NCI-H1694 treated with DMSO at 0.1 percent for 48 hours (cell line): ENCODE results near the gene MS4A7.
"Not testable (repeated sequence)": the region's sequence is repeated elsewhere in the genome, so short reads cannot be mapped to it uniquely, and the experiment has no call there.

ENCODE experiments used
- DNase-seq: peaks from one replicate; lab custom pipeline; 2025; lab: John Stamatoyannopoulos, UW

The MS4A7 gene, protein sequence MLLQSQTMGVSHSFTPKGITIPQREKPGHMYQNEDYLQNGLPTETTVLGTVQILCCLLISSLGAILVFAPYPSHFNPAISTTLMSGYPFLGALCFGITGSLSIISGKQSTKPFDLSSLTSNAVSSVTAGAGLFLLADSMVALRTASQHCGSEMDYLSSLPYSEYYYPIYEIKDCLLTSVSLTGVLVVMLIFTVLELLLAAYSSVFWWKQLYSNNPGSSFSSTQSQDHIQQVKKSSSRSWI

DNA sequence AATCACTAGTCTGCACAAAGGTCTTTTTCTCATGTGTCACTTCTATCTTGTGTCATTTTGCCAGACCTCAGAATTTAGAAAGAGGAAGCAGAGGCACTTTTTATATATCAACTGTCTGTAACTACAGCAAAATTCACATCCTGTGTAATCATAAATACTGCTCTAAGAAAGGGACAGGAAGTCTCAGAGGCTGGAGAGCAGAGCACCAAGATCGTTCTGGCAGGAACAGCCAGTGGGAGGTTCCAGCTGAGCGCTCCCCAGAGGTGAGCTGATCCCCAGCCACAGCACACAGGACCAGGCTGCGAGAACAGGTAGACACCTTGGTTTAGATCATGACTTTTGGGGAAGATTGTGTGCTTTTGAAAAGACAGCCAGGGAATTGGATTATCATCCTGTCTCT, at the start of gene MS4A7:
MS4A7 (plus strand) TSS at position 179 of the 400 bp plus-strand sequence. CDS start 4,610 bp downstream, outside the sequence.
- DNase-seq: no peak

DNA sequence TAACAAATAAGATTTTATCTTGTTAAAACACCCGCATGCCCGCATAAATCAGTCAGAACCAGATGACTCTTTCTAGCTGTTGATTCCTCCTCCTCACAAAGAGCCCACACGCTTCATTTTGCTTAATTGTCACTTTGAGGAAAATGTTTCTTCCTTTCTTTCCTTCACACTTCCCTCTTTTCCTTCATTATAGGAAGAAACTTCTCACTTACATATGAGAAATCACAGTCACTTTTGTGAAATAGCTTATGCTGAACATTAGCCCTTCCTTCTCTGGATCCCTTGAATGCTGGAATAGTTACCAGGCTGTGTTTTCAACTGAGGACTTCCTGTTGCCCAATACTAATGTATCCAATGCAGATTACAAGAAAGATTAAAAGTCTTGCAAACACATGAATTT, 45.5 kb upstream of the MS4A7 start:
- no peak for DNase-seq

DNA sequence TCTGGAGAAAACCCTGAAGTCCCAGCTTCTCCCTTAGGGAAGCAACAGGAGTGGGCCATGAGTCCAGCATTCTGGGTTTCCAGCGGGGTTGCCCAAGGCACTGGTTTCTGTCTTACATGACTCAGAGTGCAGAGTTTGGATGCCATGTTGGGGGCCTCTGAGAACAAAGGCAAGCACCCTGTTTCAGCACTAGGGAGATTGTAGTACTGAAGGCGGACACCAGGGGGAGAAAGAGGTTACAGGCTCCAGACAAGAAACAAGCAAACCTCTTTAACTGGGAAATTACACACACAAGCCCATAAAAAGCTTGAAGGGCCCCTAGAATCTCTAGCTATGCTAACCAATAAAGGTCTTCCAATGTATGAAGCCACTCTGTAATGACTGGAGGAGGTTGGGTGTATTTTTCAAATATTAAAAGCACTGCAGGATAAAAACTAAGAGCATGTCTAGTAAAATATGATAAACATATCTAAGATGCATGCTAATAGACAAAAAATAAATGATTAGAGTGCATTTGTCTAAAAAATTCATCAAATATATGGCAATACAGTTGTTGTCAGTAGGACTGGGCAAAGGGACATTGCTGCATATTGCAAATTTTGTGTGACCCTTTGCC, 44.2 kb upstream of the MS4A7 start:
- no peak for DNase-seq

DNA sequence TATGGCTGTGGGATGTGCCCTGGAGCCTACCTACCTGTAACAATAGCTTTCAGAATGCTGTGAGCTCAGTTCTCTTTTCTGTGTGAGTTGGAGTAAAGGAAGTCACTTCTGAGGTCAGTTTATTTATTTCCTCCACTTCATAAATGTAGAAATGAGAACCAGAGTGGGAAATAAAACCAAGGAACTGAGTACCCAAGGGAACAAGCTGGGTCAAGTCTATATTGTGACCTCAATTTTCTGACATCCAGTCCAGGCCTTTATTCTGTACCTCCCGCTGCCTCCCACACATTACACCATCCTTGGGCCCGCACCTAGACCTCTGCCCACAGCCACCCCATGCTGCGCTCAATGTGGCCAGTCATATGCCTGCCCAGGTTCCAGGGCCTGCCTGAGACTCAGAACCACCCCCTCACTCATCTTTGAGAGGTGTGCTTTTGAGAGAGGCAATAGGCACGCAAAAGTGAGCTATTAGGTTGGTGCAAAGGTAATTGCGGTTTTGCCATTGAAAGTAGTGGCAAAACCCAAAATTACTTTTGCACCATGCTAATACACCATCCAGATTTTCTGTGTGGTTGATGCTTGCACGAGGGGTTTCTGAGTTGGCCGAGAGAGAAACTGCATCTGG, 41.5 kb upstream of the MS4A7 start:
- no peak for DNase-seq

DNA sequence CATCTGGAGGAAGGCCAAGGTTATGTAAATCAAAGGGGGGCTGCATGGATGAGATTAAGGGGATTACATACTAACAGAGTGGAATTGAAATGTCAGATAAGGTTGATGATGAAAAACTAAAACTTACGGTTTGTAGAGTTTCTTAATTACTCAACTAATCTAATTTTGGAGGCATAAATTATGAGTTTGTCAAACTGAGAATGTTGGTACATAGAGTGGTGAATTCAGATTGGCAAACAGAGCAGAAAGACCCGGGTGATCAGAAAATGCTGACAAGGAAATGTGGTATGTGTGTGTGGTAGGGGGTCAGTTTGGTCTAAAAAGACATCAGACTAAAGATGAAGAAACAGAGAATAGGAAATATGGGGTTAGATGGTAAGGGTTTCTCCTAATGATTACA, 40.3 kb upstream of the MS4A7 start:
- no peak for DNase-seq

DNA sequence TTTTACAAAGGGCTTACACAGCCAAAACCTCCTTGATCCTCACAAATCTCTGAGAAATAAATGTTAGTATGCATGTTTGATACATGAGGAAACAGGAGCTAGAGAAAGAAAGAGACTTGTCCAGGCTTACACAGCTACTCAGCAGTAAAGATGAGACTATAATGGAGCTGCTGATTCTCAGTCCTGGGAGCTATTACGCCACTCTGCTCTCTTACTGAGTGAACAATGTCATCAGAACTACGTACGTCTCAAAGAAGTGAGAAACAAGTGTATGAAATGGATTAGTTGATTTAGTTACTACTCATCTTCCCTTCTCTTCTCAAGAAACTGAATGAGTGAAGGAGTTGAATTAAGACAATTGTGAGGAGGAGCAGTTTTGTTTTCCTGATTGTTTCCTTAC, 39.0 kb upstream of the MS4A7 start:
- DNase-seq: no peak

DNA sequence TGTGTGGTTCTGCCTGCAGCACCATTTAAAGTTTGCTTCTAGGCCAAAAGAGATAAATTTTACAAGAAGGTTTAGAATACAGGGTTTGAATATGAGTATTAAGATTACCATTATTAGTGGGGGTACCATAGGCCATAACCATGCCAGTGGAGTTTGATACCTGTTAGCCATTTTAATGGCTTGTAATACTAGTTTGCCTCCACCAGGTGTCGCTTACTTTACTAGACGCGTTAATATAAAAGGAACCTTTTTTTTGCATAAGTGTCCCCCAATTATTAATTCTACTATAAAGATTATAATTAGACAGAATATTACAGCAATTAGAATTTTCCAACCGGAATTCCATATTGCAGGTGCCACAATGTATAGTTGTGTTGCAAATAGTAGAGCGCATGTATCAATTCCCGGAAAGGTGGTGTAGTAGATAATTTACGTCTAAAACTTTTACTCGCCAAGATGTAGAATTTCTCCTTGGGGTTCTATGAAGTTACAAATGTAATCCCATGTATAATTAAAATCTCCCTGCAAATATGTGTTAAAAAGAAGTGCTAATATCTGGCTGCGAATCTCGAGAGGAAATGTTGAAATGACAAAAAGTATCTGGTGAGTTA, 35.1 kb upstream of the MS4A7 start:
- no peak for DNase-seq

DNA sequence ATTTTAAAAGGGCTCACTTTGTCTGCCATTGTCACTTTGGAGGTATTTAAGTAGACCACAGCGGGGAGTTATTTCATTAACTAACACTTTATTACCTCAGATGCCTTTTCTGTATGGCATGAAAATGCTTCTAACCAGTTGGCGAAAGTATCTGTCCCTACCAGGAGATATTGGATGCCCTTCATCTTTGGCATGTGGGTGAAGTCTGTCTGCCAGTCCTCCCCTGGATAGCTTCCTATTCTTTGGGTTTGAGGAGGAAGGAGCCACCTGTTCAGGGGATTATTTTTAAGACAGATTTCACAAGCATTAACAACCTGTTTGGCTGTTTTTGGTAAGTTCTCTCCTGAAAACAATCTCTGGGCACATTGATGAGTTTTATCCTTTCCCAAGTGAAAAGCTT, 34.2 kb upstream of the MS4A7 start:
- no peak for DNase-seq

DNA sequence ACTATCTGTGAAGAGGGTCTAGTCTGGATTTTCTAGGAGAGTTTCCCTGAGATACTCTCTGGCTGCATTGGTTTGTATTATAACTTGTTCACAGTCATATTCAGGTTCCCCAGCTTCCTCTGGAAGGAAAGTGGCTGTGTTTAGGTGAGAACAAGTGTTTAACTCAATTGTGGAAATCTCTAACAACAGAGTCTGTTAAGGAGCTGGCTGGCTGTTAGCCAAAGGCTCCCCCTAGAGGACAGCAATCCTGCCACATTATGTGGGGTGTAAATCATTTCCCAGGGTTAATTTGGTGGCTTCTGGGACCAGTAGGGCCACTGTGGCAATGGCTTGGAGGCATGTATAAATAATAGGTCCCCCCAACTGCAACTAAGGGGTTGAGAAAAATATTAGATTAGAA, 32.8 kb upstream of the MS4A7 start:
- no peak for DNase-seq

DNA sequence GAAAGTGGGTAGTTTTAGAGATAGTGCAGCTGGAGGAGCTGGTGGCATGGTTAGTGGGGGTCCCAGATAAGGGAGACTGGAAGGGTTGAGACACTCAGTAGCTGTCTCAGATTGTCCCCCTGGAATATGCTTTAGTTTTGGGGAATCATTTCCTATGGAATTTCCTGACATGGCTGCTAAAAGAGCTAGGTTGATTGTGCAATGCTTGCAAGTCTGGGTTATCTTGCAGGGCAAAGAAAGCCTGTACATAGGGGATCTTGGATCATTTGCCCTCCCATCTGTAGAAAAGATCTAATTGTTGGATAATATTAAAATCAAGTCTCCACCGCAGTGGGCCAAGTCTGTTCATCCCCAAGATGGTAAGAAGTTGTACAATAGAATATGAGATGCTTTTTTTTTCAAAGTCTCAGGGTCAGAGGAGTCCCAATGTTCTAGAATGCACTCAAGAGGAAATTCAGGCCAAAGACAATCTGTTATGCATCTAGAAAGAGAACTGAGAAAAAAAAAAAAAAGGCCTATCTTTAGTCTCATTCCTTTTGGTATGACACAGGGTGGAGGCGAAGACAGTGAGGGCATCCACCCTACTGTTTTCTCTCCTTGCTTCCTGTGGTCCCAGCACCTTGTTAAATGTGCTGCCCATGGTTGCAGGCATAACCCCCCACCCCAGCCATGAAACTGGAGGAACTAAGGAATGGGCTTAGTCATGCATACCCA, 31.1 kb upstream of the MS4A7 start:
- no peak for DNase-seq

DNA sequence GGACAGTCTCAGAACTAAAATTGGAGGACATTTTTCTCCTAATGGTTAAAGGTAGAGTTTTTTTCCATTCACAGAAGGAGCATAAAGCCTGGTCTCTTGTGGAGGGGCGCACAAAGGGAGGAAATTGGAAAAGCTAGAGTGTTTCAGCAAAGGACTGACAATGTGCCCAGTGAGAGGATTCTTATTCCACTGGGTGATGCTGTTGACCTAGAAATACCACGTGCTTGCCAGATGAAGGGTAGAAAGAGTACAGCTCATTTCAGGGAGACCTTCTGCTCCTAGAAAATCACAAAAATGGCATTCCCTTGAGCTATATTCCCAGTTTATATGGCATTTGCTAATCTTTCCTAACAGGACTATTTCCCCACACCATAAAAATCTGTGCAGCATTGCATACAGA, 30.2 kb upstream of the MS4A7 start:
- no peak for DNase-seq

DNA sequence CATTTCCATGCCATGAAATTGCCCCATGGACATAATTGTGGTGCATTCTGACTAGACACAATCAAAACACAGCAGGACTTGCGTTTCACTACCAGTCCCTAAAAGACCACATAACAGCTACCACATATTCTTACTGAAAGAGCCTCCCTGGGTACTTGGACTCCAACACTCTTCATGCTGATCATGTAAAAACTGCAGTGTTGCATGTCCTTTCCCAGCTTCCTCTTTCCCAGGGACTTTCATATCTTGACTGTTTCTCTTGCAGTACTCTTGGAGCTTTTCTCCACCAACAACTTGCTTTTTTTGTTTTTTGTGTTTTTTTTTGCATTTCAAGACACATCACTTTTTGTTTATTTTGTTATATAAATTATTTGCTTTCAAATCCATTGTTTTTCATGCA, 28.3 kb upstream of the MS4A7 start:
- DNase-seq: no peak

DNA sequence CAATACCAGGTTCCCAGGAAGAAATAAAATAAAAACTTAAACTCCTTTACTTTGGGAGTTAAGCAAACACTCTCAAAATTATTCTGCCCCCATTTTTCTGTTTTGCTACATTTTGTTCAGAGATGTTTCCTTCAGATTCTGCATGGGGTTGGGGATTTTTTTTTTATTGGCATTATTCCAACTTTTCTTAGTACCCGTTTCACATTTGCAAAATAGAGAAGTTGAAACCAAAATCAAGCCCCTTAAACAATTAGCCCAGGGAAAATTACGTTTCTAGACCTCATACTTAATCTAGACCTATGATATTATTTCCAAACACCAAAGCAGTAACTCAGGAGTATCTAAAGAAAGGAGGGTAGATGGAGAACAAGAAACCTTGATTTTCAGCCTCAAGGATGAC, 20.6 kb upstream of the MS4A7 start:
- no peak for DNase-seq

DNA sequence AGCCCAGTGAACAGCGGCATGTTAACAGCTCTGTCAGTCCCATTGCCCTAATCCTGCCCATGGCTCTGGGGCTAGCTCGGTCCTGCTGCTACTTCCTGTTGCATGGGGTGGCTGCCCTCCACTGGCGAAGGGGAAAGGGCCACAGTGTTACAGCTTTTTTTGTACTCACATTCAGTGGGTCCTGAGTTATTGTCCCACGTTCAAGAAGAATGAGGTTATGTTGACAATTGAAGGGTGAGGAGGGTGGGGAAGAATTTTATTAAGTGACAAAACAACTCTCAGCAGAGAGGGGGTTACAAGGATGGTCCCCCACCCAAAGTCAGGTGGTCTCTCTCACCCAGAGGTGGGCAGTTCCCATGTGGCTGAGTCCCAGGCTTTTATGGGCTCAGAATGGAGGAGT, 17.7 kb upstream of the MS4A7 start:
- no peak for DNase-seq

DNA sequence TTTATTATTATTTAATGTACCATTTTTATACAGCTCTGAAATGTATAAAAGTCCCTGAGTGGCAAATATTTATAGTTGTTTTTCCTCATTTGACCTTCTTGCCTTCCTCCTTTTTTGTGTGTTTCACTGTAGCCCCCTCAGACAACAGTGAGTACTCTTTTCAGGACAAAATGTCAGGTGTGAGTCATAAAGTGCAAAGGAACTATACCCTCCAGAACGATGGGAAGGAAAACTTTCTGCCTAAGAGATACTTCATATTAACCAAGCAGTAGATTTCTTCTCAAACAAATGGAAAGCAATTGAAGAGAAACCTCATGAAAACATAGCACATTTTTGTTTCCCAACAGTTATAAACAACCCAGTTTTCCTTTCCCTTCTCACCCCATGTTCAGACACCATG, 16.1 kb upstream of the MS4A7 start:
- no peak for DNase-seq

DNA sequence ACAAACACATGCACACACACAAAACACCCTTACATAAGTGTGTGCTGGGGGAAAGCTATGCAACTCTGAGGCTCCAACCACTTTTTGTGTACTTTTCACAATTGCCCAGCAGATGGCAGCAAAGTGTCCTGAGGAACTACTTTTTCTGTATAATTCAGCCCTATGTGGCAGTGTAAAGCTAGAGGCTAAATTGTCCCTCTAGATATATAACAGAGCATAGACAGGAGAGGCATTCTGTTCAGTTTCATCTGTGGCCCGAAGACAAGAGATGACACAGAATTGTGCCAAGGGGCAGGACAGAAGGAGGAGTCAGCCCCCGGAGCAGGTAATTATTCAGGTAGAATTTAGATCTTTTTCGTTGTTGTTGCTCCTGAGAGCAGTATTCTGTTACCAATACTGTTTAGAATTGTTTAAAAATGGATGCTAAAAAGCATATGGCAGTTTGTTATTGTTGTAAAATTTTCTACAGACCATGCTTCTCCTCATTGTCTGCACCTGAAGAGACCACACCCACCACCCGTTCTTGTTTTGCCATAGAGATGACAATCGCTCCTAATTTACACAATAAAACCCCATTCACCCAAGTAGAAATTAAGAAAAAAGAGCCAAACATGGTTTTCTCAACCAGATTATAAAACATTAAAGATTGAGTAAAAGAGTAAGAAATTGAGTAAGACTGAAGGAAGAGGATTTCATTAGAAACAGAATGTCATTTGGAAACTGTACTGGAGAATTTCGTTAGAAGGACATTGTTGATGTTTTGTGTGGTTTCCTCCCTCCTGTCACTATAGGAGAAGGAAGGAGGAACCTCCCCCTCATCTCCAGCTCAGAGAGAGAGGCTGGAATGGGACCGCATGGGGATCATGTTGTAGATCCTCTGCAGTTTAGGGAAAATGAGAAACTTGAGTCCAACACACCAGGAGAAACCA, 14.5 kb upstream of the MS4A7 start:
- DNase-seq: peak; percentile 15

DNA sequence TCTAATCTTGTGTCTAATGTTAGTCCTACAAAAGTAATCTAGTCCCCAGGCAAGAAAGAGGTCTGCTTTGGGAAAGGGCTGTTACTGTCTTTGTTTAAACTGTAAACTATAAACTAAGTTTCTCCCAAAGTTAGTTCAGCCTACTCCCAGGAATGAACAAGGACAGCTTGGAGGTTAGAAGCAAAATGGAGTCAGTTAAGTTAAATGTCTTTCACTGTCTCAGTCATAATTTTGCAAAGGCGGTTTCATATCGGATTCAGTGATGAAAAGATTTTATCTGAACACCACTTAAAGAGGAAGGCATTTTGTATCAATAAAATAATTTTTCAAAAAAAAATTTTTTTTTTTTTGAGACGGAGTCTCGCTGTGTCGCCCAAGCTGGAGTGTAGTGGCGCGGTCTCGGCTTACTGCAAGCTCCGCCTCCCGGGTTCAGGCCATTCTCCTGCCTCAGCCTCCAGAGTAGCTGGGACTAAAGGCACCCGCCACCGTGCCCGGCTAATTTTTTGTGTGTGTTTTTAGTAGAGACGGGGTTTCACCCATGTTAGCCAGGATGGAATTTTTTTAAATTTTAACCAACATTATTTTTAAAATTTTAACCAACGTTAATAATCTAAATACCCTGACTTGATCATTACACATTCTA, 11.9 kb upstream of the MS4A7 start:
- not testable (repeated sequence) for DNase-seq

DNA sequence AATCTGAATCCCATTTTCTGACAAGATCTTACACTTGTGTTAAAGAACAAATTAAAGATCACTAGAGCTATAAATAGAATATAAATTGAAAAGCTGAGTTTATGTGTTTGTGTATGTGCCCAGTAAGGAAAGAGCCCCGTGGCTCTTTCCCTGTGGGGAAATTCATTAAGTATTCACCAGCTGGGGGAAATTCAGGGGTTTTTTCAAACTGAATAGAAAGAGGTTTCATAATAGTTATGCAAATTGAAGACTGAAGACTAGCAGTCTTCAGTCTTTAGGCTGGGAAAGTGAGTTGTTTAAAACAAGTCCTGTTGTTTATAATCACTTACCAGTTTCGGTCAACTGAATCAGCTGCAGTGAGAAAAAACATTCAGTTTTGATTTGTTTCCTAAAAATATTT, 11.3 kb upstream of the MS4A7 start:
- DNase-seq: no peak

DNA sequence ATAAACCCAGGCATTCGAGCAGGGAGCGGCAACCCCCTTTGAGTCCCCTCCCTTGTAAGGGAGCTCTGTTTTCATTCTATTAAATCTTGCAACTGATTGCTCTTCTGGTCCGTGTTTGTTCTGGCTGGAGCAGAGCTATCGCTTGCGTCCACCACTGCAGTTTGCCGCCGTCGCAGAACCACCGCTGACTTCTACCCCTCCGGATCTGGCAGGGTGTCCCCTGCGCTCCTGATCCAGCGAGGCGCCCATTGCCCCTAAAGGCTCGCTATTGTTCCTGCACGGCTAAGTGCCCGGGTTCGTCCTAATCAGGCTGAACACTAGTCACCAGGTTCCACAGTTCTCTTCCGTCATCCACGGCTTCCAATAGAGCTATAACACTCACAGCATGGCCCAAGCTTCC, 10.4 kb upstream of the MS4A7 start:
- no peak for DNase-seq

DNA sequence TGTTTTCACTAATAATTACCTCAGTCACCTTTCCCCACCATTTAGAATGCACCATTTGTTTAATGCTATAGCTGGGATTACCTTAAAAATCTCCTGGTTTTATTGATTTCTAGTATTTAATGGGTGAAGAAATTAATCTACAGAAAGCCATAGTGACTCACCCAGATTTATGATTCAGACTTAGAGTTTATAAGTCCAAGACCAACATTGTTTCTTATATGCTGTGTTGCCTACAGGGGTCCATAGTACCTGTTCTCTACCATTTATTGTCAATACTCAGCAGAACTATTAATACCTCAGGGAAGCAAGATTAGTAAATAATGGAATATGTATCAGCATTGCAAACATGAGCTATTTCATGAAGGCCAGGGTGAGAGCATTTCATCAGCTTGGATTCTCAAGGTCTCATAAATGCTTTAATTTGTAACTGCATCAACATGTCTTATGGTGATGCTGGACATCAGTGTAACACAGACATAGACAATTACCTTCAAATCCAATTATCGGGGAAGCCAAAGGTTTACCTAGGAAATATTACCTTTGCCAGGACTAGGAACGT, 8.0 kb upstream of the MS4A7 start:
- DNase-seq: no peak

DNA sequence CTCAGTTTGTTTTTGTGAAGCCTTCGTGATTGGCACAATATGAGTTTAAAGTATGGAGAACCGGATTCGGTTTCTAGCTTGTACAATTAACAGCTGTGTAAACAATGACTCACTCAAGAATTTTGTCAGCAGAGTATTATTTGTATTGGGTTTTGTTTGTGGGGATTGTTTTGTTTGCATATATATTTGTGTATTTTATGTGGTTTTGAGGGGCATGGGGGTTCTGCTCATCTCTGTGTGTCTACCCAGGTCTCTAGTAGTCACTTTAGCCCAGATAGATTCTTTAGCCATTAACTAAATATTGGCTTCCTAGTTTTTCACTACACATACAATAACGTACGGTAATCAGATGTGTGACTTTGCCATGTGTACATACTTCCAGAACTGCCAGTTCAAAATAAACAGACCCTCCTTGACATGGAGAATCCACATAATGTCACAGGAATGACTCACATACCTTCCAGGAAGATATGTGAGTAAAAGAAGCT, 7.5 kb upstream of the MS4A7 start:
- no peak for DNase-seq
